ENCODE results near the gene TMEM147. TPM values are rescaled to one million over a fixed set of nuclear protein-coding genes. Genes with fewer than 3 reads are reported as not detected.

The TMEM147 gene
- total RNA-seq, 1 donor from 2014 or later, result 37.4 TPM

DNA sequence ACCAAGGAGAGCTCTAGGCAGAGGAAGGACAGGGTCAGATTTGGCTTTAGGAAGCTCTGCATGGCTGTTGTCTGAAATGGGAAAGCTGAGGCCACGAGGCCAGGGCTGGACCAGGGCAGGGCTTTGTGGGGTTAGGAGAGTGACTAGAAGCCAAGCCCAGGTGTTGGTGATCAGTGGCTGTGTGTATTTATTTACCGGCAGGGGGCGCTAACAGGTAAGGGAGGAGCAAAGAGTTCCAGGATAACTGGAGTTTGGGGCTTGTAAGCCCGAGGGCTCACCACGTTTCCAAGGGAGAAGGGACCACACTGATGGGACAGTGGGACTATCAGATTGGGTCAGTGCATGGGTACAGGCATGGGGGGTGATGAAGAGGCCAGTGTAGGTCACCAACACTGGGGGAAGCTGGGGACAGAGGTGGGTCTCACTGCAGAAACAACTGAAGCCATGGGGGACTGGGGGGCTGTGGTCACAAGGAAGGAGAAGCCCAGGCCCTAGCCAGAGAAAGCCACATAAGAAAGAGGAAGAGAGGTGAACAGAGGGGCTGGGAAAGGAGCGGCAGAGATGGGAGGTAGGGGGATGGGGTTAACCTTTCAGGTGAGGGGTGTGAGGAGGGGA, 3.9 kb downstream of the TMEM147 start:
- no peak for DNase-seq

DNA sequence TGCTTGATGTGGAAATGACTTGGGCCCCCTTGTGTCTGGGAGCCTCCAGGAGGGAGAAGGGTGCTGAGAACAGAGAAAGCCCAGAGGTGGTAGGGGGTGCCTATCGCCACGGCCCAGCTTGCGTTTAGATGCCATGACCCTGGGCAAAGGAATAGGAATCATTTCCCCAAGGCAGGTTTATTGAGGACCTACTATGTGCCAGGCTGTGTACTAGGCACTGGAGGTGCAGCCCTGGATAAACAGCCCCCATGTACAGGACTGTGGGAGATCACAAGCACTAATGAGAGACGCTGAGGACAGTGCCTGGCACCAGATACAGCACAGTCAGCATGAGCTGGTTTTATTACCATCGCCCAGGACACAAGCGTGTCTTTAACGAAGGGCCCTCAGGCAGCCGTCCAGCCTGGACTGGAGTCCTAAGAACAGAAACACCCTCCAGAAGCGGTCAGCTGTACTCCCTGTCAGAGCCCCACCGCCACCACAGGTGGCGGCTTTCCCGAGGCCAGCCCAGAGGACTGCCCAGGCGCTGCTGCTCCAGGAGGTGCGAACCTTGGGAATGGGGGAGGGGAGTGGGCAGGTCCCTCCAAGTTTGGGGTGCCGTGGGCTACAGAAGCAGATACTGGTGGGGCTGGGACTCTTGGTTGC, 4.6 kb downstream of the TMEM147 start:
- no peak for DNase-seq

DNA sequence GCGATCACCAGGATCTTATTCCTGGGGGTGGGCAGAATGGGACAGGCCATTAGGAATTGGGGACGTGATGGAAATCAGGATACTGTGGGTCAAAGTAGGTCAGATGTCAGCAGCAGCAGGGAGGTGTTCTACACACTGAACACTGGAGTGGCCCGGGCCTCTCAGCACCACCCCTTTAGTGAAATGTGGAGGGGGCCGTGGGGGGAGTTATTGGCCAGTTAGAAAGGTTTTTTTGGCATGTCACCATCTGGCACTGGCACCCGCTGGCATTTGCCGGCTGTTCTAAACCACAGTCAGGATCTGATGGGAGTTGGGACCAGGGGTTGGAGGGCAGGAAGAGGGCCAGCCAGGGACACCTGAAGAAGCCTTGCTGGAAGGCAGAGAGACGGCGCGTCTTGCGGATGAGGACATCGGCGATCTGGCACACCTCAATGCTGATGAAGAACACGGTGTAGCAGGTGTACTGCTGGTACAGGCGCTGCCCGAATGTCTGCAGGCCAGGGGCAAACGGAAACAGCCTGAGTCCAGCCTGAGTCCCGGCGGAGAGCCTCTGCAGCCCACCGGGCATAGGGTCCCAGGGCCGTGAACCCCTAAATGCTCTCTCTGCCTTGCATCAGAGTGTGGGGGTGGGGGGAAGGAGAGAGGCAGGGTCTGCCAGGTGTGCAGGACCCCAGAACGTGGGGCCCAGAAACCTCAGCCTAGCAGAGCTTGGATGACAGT, 5.8 kb downstream of the TMEM147 start:
- no peak for DNase-seq

DNA sequence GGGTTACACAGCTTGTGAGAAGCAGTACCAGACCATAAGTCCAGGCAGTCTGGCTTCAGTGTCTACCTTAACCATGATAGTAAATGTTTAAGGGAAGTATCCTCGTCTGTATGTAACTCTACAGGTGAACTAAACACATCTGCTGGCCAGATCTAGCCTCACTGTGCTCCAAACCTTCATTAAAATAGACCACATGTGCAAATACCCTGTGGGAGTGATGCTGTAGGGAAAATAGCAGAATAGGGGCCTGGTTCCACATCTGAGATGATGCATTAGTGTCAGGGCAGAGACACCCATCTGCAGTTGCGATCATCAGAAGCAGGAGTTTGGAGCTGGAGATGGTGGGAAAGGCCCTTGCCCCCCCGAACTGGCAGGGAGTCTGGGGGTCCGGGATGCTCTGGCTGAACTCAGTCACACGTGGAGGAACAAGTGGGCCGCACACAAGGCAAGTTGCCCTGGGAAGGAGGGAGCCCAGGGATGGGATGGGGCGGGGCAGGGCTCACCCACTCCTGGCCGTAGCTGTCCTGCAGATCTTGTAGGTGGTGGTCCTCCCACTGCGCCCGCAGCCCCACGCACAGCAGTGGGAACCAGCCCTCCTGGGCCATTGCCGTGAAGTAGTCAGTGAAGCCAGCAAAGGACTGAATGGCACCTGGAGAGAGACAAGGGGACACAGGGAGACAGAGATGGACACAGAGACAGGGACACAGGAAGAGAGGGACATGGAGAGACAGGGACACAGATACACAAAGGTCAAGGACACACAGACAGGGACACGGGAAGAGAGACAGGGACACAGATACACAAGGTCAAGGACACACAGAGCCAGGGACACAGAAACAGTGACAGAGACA, 7.3 kb downstream of the TMEM147 start:
- DNase-seq, result no peak

DNA sequence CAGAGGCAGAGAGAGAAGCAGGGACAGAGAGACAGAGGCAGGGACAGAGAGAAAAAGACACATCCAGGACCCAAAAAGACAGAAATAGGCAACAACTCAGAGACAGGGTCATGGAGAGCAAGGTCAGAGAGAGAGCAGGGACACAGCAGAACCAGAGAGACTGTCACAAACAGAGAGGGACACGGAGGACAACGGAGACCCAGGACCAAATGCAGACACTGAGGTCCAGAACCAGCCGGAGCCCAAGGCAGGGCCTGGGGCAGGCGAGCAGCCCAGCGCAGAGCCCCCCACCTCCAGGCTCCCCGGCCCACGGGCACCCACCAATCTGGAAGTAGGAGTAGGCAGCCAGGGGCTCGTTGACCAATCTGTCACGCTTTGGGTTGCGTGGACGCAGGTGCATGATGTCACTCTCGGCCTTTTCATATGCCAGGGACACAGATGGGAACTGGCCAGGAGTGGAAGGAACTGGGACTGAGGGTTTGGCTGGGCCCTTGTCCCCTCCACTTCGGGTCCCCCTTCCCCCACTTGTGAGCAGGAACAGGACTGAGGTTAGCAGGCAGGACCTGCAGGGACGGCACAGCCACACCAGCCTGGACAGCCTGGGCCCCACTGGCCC, 8.1 kb downstream of the TMEM147 start:
- DNase-seq, result no peak

DNA sequence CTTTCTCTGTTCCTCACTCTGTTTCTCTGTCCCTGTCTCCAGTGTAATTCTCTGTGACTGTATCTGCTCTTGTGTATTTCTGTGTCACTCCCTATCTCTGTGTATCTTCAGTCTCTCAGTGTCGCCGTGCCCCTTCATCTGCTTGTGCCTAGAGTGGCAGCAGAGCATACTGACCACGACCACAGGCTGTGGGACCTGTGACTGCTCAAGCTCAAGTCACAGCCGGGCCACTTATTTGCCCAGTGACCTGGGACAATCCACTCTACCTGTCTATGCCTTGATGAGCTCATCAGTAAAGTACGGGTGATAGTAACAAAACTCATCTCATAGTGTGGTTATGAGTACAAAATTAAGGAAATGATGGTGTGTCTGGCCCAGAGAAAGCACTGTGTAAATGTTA, 8.7 kb downstream of the TMEM147 start:
- DNase-seq, result no peak

DNA sequence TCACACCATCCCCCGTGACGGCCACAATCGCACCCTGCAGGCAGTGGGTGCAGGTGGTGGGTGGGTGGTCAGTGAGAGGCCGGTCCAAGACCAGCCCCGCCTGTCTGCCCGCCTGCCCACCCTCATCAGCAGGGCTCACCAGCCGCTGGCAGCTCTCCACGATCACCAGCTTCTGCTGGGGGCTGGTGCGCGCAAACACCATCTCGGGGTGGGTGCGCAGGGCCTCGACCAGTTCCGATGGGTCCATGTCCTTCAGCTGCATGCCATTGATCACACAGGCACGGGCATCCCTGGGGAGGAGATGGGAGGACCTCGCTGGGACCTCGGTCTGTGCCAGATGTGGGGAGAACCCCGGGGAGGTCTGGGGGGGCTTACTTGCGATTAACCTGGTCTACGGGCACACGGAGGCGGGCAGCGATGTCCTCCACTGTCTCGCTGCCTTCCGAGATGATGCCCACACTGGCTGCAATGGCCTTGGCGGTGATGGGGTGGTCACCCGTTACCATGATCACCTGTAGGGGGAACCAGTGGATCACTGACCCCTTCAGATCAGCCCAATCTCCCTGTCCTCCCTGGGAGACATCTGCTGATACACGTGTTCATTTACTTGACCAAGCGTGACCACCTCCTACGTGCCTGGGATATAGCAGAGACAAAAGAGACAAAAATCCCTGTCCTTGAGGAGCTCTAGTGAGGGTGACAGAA, 10.0 kb downstream of the TMEM147 start:
- DNase-seq, result no peak

DNA sequence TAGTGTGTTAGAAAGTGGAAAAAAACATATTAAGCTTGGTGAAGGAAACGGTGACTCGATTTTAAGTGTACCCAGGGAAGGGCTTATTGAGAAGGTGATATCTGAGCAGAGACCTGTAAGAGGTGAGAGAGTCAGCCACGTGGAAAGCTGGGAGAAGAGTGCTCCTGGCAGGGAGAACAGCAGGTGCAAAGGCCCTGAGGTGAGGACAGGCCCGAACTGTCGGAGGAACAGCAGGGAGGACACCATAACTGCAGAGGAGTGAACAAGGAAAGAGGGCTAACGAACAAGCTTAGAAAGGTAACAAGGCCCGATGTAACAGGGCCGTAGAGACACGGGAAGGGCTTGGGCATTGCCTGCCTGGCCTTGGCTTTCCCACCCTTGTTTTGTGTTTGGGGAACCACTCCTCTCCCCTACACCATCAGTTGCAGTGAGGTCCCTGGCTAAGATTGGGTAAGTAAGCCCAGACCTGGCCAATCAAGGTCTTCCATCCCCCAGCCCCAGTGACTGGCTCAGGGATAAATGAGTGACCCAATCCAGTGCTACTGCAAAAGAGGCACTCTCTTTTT, 10.7 kb downstream of the TMEM147 start:
- DNase-seq, result no peak

DNA sequence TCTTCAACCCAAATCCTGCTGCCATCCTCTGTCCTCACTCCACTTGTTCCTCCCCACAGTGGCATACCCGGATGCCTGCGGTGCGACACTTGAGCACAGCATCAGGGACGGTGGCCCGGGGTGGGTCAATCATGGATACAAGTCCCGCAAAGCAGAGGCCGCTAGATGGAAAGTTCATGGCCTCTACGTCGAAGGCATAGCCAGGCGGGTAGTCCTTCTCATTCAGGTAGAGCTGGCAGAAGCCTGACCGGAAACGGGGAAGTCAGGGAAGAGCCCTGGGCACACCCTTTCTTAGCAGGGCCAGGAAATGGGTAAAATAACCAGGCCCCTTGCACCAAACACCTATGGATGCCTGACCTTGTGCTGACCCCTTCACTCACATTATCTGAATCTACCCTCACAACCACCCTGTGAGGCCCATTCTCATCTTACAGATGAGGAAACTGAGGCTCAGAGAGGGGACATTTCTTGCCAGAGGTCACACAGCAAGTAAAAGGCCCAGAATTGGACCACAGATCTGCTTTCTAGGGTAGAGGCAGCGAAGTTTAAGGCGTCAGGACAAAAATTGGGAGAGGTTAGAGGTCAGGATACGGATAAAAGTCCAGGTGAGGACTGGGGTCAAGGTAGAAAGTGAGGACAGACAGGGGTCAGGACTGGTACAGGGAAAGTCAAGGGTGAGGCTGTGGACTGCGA, 11.6 kb downstream of the TMEM147 start:
- no peak for DNase-seq

DNA sequence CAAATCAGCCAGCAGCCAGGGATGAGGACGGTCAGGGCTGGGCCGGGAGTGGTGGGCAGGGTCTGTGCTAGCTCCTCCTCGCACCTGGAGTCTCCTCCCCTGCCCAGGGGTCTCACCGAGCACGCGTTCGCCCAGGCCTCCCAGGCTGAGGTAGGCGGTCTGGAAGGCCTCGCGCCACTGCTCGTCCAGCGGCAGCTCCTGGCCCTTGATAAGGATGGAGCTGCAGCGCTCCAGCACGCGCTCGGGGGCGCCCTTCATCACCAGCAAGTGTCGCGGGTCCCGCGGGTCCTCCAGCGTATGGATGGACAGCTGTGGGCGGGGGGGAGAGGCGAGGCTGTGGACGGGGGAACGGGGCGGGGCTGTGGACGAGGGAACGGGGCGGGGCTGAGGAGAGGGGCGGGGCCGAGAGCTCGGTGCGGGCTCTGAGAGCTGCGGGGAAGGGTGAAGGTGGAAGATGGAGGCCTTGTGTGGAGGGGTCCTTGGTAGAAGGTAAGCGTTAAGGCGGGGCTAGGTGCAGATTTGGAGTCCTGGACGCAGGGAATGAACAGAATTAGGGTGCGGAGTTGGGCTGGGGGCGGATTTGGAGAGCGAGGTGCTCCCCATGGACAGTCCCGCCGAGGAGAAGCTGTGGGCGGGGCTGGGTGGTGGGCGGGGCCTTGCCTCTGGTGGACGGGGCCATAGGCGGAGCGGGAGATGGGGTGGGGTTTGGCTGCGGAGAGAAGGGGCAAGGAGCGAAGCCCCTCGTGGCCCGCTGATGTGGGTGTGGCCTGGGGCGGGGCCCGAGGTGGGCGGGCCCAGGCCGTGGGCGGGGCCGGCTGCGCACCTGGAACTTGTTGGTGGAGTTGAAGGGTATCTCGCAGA, 12.3 kb downstream of the TMEM147 start:
- no peak for DNase-seq

DNA sequence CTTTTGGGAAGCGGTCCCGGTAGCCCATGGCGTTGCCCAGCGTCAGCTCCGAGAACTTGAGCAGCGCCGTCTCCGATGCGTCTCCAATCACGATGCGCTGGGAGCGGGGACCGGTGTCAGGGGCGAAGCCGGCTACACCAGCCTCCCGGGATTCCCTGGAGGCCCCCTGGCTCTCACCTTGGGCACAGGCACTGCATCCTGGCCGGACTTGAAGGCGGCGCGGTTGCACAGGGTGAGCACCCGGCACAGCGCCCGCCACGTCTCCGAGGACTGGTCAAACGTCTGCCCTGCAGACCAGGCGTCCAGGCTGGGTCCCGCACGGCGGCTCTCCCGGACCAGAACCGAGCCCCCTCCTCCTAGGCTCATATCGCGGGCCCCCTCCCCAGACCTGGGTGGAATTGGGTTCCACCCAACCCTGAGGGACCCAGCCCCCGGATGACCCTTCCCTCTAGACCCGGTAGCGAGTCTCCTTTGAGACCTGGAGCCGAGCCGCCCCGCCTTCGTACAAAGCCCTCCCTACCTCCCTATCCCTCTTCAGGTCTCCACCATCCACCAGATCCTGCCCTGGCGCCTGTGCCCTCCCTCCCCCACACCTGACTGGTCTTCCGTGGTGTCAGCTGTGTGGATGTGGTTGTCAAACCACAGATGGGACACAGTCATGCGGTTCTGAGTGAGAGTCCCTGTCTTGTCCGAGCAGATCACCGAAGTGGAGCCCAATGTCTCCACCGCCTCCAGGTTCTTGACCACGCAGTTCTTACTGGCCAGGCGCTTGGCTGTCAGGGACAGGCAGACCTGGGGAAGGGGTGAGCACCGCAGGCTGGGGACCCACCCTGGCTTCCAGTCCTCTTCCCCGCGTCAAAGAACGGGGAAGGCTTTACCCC, 13.2 kb downstream of the TMEM147 start:
- DNase-seq, result no peak

DNA sequence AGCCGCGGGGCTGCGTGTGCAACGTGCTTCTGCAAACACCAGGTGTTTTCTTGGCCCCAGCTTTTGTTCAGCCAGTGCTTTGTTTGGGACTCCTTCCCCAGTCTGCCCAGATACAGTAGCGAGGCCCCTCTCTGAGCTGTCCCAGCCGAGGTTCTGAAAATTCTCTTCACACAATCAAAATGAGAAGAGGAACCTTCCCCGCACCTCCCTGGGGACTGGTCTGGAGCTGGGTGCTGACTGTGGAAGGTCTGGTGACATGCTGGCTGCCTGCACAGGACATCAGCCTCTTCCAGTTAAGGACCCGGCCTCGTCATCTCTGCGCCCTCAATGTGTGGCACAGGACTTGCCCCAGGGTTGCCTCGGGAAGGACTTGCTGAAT, 13.8 kb downstream of the TMEM147 start:
- DNase-seq, result no peak

DNA sequence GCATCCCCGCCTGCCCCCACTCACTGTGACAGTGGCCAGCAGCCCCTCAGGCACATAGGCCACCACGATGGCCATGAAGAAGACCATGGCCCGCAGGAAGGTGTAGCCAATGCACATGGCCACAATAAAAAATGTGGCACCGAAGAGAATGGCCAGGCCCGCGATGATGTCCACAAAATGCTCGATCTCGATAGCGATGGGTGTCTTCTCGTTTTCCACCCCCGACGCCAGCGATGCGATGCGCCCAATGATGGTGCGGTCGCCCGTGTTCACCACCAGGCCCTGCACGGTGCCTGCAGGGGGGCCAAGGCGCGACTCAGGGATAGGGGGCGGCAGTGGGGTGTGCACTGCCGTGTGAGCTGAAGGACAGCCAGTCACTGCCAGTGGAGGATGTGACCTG, 14.4 kb downstream of the TMEM147 start:
- DNase-seq, result no peak

DNA sequence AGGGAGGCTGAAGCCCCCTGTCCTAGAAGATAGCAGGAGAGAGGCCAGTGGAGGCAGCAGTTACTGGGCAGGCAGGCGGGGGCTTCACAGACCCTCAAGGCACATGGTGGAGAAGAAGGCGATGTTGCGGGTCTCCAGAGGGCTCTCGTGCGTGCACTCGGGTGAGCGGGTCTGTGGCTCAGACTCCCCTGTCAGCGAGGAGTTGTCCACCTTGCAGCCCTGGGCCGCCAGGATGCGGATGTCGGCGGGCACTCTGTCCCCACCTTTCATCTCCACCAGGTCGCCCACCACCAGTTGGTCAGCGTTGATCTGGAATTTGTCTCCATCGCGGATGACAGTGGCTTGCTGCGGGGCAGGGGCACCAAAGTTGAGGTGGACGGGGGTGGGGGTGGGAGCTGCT, 14.8 kb downstream of the TMEM147 start:
- no peak for DNase-seq

DNA sequence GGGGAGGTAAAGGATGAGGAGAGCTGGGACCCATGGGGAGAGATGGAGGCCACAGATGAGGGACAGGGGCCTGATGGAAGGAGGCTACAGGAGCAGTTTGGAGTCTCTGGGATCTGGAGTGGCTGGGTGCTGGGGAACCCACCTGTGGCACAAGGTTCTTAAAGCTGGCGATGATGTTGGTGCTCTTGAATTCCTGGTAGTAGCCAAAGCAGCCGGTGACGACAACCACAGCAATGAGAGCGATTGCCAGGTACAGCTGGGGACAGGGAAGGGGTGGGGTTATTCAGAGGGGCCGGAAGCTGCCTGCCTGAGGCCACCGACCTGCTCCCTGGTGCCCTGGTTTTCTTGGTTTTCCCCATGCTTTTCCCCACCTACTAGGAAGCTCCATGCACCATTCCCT, 15.3 kb downstream of the TMEM147 start:
- no peak for DNase-seq

DNA sequence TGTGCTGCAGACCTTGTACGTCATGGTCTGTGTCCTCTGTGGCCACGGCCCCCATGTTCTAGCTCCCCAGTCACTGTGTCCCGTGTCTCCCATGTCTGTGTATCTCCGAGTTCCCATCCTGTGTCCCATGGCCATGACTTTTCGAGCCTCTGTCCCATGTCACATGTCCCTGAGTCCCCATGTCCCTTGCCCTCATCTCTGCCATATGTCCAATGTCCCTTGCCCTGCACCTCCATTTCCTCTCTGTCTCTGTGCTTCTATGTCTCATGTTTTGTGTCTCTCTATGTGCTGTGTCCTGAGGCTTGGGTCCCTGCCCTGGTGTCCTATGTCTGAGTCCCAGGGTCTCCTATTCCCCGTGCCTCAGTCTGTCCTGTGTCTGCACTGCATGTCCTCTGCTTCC, 16.0 kb downstream of the TMEM147 start:
- no peak for DNase-seq

DNA sequence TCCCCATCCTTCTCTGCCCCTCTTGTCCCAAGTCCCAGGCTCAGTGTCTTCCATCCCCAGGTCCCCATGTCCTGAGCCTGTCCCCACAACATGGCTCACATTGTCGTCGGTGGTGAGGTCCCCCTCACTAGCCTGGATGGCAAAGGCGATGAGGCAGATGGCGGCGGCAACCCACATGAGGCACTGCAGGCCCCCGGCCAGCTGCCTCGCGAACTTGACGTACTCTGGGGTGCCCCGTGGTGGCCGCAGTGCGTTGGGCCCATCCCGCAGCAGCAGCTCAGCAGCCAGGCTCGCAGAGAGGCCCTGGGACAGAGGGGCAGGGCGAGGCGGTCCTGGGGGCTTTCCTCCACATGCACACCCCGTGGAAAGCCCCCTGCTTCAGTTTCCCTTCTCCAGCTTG, 16.9 kb downstream of the TMEM147 start:
- no peak for DNase-seq

DNA sequence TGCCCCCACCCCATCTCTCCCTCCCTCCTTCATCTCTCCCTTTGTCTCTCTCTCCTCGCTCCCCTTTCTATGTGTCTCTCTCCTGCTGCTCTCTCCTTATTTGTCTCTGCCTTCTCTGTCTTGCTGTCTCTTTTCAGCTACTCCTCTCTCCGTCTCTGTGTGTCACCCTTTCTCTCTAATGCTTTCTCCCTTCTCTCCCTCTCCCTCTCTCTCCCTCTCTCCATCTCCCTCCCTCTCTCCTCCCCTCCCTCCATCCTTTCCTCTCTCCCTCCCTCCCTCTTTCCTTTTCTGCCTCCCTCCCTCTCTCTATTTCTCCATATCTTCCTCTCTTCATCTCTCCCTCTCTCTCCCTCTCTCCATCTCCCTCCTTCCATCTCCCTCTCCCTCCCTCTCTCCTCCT, 17.4 kb downstream of the TMEM147 start:
- no peak for DNase-seq
